A673 (cell line): ENCODE data around the gene PRKAA1. TPM values are rescaled to one million over a fixed set of nuclear protein-coding genes. Genes with fewer than 3 reads are reported as not detected.
A peak's percentile ranks its signal among the peaks of the same experiment; 100 is the strongest.

ENCODE experiments used
- BruUV-seq: library from RNA; stranded (reverse); fragments of 400-500 nt; replicated peaks from 2 replicates; lab custom pipeline; 2021; lab: Mats Ljungman, UMichigan
- CTCF ChIA-PET: fragments of 300-600 bp; sonication (Branson Sonifier 250); formaldehyde crosslinking; loops from one replicate; lab custom pipeline; 2022; ENCODE audit warnings: antibody characterized with exemption; lab: Charles Lee
- POLR2A ChIA-PET: fragments of 300-600 bp; sonication (Branson Sonifier 250); formaldehyde crosslinking; loops from one replicate; lab custom pipeline; 2022; ENCODE audit warnings: antibody characterized with exemption; ENCODE audit not compliant: low non-redundant PET; lab: Charles Lee
- DNase-seq: peaks from one replicate; pipeline ENCODE4 v3.0.0-alpha.2; 2015; ENCODE audit warnings: low spot score
- H3K27ac ChIP-seq: fragments of 200-600 bp; sonication (generic); 2 replicates; pipeline ENCODE4 v1.5.1; 2016; ENCODE audit warnings: mixed run types, low read depth, mild to moderate bottlenecking, mixed read lengths, antibody characterized with exemption, low read length; ENCODE audit not compliant: poor library complexity, severe bottlenecking
- H3K27me3 ChIP-seq: fragments of 200-600 bp; sonication (generic); replicated peaks from 2 replicates; pipeline ENCODE4 v1.6.1; 2017; ENCODE audit warnings: mixed run types, low read depth, mild to moderate bottlenecking, mixed read lengths, antibody characterized with exemption, low read length; ENCODE audit not compliant: insufficient read depth, poor library complexity
- H3K36me3 ChIP-seq: fragments of 200-600 bp; sonication (generic); 2 replicates; pipeline ENCODE4 v1.6.1; 2016; ENCODE audit warnings: mixed run types, mild to moderate bottlenecking, mixed read lengths, antibody characterized with exemption, low read length; ENCODE audit not compliant: insufficient read depth, poor library complexity, severe bottlenecking
- H3K4me1 ChIP-seq: fragments of 200-600 bp; sonication (generic); 2 replicates; pipeline ENCODE4 v1.6.1; 2017; ENCODE audit warnings: mixed run types, mild to moderate bottlenecking, mixed read lengths, antibody characterized with exemption, low read length; ENCODE audit not compliant: insufficient read depth, poor library complexity, severe bottlenecking
- H3K4me3 ChIP-seq: fragments of 200-600 bp; sonication (generic); 2 replicates; pipeline ENCODE4 v1.5.1; 2016; ENCODE audit warnings: low read depth, mixed run types, mild to moderate bottlenecking, mixed read lengths, low read length; ENCODE audit not compliant: poor library complexity, severe bottlenecking
- H3K9me3 ChIP-seq: fragments of 200-600 bp; sonication (generic); 2 replicates; pipeline ENCODE4 v1.6.1; 2016; ENCODE audit warnings: mixed run types, low read depth, mild to moderate bottlenecking, mixed read lengths, antibody characterized with exemption, low read length; ENCODE audit not compliant: poor library complexity, severe bottlenecking
- EZH2 ChIP-seq: fragments of 200-600 bp; sonication (generic); IDR thresholded peaks from 2 replicates; pipeline ENCODE4 v1.6.1; 2017; ENCODE audit warnings: borderline replicate concordance, low read depth, mild to moderate bottlenecking, mixed read lengths, antibody characterized with exemption, low read length; ENCODE audit not compliant: poor library complexity, severe bottlenecking
- intact Hi-C: fragments of 100-400 bp; cut with micrococcal nuclease; formaldehyde crosslinking; loops from one replicate; pipeline ENCODE4 v1.10.0; 2022; ENCODE audit not compliant: unreplicated experiment
- total RNA-seq: library from RNA; stranded (reverse); gene quantifications from 2 replicates; pipeline ENCODE4 v1.2.3, GENCODE V29; 2021
- TF ChIP-seq, protein P1 (sequence below): fragments of 300-800, 200-600 bp; sonication (generic); conservative IDR thresholded peaks from 2 replicates; pipeline ENCODE4 v1.5.1; 2017; ENCODE audit warnings: low read depth, mild to moderate bottlenecking, antibody characterized with exemption, low read length, moderate library complexity, mixed read lengths

Gene PRKAA1
- total RNA-seq, 1 experiment from 2014 or later: 114 TPM

DNA sequence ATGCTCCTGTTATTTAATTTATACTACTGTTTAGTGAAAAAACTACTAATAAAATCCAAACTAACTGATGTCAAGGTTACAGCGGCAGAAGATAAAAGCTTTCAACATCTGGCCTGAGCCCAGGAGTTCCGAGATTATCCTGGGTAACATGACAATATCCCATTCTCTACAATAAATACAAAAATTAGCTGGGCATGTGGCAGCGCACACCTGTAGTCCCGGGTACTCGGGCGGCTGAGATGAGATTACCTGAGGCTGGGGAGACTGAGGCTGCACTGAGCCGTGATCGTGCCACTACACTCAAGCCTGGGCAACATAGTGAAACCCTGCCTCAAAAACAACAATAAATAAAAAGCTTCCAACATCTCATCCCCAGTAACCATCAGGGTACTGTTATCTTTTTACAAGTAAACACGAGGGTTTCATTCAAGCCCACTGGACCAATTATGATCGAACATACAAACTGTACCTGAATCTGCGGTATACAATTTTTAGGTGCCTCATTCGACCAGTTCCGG, 35.6 kb upstream of the PRKAA1 start:
- DNase-seq: no peak
- H3K4me3 ChIP-seq: peak overlapping the region; percentile 63
- intact Hi-C loops: no loop called here
- ChIA-PET POLR2A (no interaction called here), CTCF (no interaction called here)
- H3K27me3 ChIP-seq: no peaks in the 10 kb centered on the region
- H3K27ac ChIP-seq: peak overlapping the region; percentile 86
- no TSS peak for BruUV-seq
- H3K9me3 ChIP-seq: no peaks in the 10 kb centered on the region
- H3K4me1 ChIP-seq: peaks cover 24% of the 10 kb centered on the region
- TF ChIP-seq, protein P1, sequence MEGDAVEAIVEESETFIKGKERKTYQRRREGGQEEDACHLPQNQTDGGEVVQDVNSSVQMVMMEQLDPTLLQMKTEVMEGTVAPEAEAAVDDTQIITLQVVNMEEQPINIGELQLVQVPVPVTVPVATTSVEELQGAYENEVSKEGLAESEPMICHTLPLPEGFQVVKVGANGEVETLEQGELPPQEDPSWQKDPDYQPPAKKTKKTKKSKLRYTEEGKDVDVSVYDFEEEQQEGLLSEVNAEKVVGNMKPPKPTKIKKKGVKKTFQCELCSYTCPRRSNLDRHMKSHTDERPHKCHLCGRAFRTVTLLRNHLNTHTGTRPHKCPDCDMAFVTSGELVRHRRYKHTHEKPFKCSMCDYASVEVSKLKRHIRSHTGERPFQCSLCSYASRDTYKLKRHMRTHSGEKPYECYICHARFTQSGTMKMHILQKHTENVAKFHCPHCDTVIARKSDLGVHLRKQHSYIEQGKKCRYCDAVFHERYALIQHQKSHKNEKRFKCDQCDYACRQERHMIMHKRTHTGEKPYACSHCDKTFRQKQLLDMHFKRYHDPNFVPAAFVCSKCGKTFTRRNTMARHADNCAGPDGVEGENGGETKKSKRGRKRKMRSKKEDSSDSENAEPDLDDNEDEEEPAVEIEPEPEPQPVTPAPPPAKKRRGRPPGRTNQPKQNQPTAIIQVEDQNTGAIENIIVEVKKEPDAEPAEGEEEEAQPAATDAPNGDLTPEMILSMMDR: no peak
- TF ChIP-seq EZH2: no peak
- peaks cover 58% of the 10 kb centered on the region for H3K36me3 ChIP-seq

DNA sequence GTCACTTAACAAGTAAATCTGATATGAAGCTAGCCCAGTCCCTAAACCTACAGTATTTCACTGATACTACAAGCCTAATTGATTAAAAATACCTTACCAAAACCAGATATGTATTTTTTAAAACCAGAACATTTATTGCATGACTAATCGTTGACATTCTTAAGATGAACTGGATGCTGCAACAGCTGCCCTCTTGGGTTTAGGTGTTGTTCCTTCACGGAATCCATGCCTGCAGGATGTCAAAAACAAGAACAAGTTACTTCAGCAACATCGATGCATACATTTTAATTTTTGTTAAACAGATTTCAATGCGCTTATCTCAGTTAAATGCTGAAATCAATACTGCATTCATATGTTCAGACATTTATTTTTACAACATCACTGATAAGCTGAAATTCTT, 34.2 kb upstream of the PRKAA1 start:
- peaks cover 72% of the 10 kb centered on the region for H3K36me3 ChIP-seq
- H3K27ac ChIP-seq: no peak overlapping the region
- no TSS peak for BruUV-seq
- peak overlapping the region; percentile 63 for H3K4me3 ChIP-seq
- peaks cover 24% of the 10 kb centered on the region for H3K4me1 ChIP-seq
- intact Hi-C loops: no loop called here
- TF ChIP-seq EZH2: no peak
- TF ChIP-seq, protein P1: no peak
- ChIA-PET POLR2A (no interaction called here), CTCF (no interaction called here)
- no peak for DNase-seq
- no peaks in the 10 kb centered on the region for H3K9me3 ChIP-seq
- no peaks in the 10 kb centered on the region for H3K27me3 ChIP-seq

DNA sequence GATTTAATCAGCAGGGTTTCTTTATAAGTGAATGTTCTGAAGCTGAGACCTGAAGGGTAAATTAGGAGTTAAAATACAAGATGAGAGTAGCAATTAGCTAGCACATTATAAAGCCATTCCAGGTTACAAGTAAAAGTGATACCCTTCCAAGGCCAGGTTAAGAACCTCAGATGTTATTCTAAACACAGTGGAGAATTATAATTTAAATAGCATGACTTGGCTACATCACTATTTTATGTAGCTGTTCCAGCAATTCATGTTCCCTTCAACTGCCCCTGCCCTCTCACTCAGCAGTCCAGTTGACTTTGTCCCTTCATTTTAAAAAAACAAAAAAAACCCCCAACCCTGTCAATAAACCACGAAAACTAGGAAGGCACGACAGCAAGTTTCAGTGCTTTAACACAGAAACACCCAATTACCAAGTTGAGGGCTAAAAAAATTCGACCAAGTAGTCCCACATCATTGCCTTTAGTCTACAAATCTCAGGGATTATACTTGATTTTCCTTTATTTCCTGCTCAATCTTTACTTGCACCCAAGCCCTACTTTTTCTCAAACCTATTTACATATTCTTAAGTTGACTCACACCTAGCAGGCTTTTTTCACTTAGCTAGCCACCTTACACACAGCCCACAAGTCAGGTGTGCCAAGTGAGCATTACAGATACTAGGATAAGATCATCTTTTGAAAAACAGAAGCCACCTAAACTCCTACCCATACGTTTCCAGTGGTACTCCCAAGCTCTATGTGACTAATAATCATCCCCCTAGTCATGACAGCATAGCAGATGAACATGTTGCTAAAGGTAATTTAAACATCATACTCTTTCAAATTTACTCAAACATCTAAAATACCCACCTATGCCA, 33.4 kb upstream of the PRKAA1 start:
- ChIA-PET CTCF (no interaction called here), POLR2A (no interaction called here)
- no TSS peak for BruUV-seq
- no peak for TF ChIP-seq EZH2
- TF ChIP-seq, protein P1: no peak
- peaks cover 80% of the 10 kb centered on the region for H3K36me3 ChIP-seq
- H3K27me3 ChIP-seq: no peaks in the 10 kb centered on the region
- H3K9me3 ChIP-seq: no peaks in the 10 kb centered on the region
- H3K4me1 ChIP-seq: peaks cover 24% of the 10 kb centered on the region
- H3K4me3 ChIP-seq: no peak overlapping the region
- intact Hi-C loops: no loop called here
- H3K27ac ChIP-seq: no peak overlapping the region
- no peak for DNase-seq
